Upper lobe of left lung (tissue), 6 donors: Measurements from ENCODE around the gene LRRIQ1. TPM values are rescaled to one million over a fixed set of nuclear protein-coding genes. Genes with fewer than 3 reads are reported as not detected.
A peak's percentile ranks its signal among the peaks of the same experiment; 100 is the strongest.

ENCODE experiments used
- ATAC-seq, 2 donors: fragments of 200-7000 bp; cut with Tn5 transposase; one replicate each; pipeline ENCODE4 v1.9.1; 2022; ENCODE audit warnings: mild to moderate bottlenecking in 2 of 2, moderate library complexity in 2 of 2; ENCODE audit not compliant: low FRiP score in 2 of 2
- DNase-seq, 2 donors: peaks; one replicate each; pipeline ENCODE4 v3.0.0-alpha.2; 2019 to 2020
- H3K27ac ChIP-seq, 4 donors: fragments of 200-600 bp; sonication (generic); one replicate each; pipeline ENCODE4 v1.5.1; 2016 to 2019
- H3K27me3 ChIP-seq, 4 donors: fragments of 200-600 bp; sonication (generic); one replicate each; pipeline ENCODE4 v1.5.1; 2017 to 2019
- H3K36me3 ChIP-seq, 4 donors: fragments of 200-600 bp; sonication (generic); one replicate each; pipeline ENCODE4 v1.5.1; 2016 to 2019
- H3K4me1 ChIP-seq, 4 donors: fragments of 200-600 bp; sonication (generic); one replicate each; pipeline ENCODE4 v1.5.1; 2018 to 2019
- H3K4me3 ChIP-seq, 4 donors: fragments of 200-600 bp; sonication (generic); one replicate each; pipeline ENCODE4 v1.5.1; 2017 to 2019; ENCODE audit warnings: mild to moderate bottlenecking in 2 of 4, moderate library complexity in 1 of 4
- H3K9me3 ChIP-seq, 4 donors: fragments of 200-600 bp; sonication (generic); one replicate each; pipeline ENCODE4 v1.5.1; 2018 to 2019
- CTCF ChIP-seq, 6 experiments: fragments of 450-650 bp in 4 of 6; fragments of 200-600 bp in 2 of 6; sonication (generic) in 2 of 6; IDR thresholded peaks; one replicate each; pipeline ENCODE4 v1.5.1; 2016 to 2019; ENCODE audit warnings: antibody characterized with exemption in 6 of 6
- EP300 ChIP-seq, 4 donors: sonication (generic); formaldehyde crosslinking; IDR thresholded peaks; one replicate each; pipeline ENCODE4 v1.5.1; 2017; ENCODE audit warnings: antibody characterized with exemption in 4 of 4, control low read depth in 2 of 4
- POLR2A ChIP-seq, 4 donors: fragments of 450-650 bp; IDR thresholded peaks; one replicate each; pipeline ENCODE4 v1.5.1; 2016 to 2017; ENCODE audit warnings: antibody characterized with exemption in 4 of 4, mild to moderate bottlenecking in 2 of 4
- POLR2AphosphoS5 ChIP-seq, 2 donors: sonication (generic); formaldehyde crosslinking; IDR thresholded peaks; one replicate each; pipeline ENCODE4 v1.5.1; 2017; ENCODE audit warnings: antibody characterized with exemption in 2 of 2
- whole genome bisulfite sequencing, 2 donors: methylation state at CpG; one replicate each; pipeline ENCODE4 v1.1.5; 2017 to 2018; 5-methylcytosine and 5-hydroxymethylcytosine counted together
- total RNA-seq, 6 donors: library from RNA; depleted of rRNA in 4 of 6; stranded (reverse); fragments of >200 nt in 4 of 6; gene quantifications; one replicate each; pipeline versions ENCODE4 v1.1.0 to v1.2.1, GENCODE V29; 2016 to 2021
- donor health status: DM: no; HTN: no; CAD: no; lungs with moderate emphysema.
- donor health status: DM: no; HTN: yes; CAD: no; lungs with severe emphysema.

LRRIQ1 gene
- total RNA-seq, 6 donors from 2014 or later: 0.54 to 37.7 (median 6.0) TPM

- ATAC-seq (peak in 1 of 2 donors; percentile 60), DNase-seq (peak in 1 of 2 donors; percentile 82)
- no peak within 1 kb of the TSS for H3K27ac ChIP-seq
- no peaks in the 10 kb centered on the region for H3K36me3 ChIP-seq
- WGBS, 2 donors: 9 to 10% methylated on average over 31 to 48 of the region's 49 CpGs
- H3K9me3 ChIP-seq: peaks cover 0 to 3% (median 0%) of the 10 kb centered on the region in 4 donors
- TF ChIP-seq POLR2A (IDR thresholded peaks at IDR 0.05): no peak
- no peak for TF ChIP-seq EP300 (IDR thresholded peaks at IDR 0.05)
- no peak for TF ChIP-seq POLR2AphosphoS5 (IDR thresholded peaks at IDR 0.05)
- TF ChIP-seq CTCF (IDR thresholded peaks at IDR 0.05): no peak
- H3K27me3 ChIP-seq: peaks cover 0 to 45% (median 15%) of the 10 kb centered on the region in 4 donors
- H3K4me1 ChIP-seq: peaks cover 11 to 19% (median 12%) of the 10 kb centered on the region in 4 donors
- H3K4me3 ChIP-seq: peak within 1 kb of the TSS in 3 of 4 donors; percentile 13 to 34 (median 29)
Measured at GRCh38 chr12:85280165-85280983, 244.2 kb downstream of the LRRIQ1 start, which contains the start of gene ALX1. ALX1 (plus strand) TSS chr12:85280220; CDS start chr12:85280262, 42 bp downstream.

- Histone ChIP-seq H3K36me3 (no peaks in the 10 kb centered on the region), H3K4me1 (peaks cover 11 to 19% (median 12%) of the 10 kb centered on the region in 4 donors), H3K9me3 (peaks cover 0 to 3% (median 0%) of the 10 kb centered on the region in 4 donors), H3K4me3 (peak overlapping the region in 2 of 4 donors; percentile 29 to 34), H3K27me3 (peaks cover 0 to 45% (median 15%) of the 10 kb centered on the region in 4 donors), H3K27ac (no peak overlapping the region)
- WGBS, 2 donors: 6 to 11% methylated on average over 15 of the region's 15 CpGs
- DNase-seq: no peak
- ATAC-seq: no peak
- TF ChIP-seq POLR2A (IDR thresholded peaks at IDR 0.05) (no peak), CTCF (IDR thresholded peaks at IDR 0.05) (no peak), POLR2AphosphoS5 (IDR thresholded peaks at IDR 0.05) (no peak), EP300 (IDR thresholded peaks at IDR 0.05) (no peak)
Measured at GRCh38 chr12:85280984-85281630, 245.0 kb downstream of the LRRIQ1 start.

- 10 to 13% methylated on average over 11 of the region's 11 CpGs for WGBS, 2 donors
- H3K27ac ChIP-seq: no peak overlapping the region
- H3K4me1 ChIP-seq: peaks cover 11 to 19% (median 12%) of the 10 kb centered on the region in 4 donors
- H3K36me3 ChIP-seq: no peaks in the 10 kb centered on the region
- TF ChIP-seq POLR2AphosphoS5 (IDR thresholded peaks at IDR 0.05) (no peak), CTCF (IDR thresholded peaks at IDR 0.05) (no peak), EP300 (IDR thresholded peaks at IDR 0.05) (no peak), POLR2A (IDR thresholded peaks at IDR 0.05) (no peak)
- H3K4me3 ChIP-seq: no peak overlapping the region
- peaks cover 0 to 45% (median 15%) of the 10 kb centered on the region in 4 donors for H3K27me3 ChIP-seq
- DNase-seq (no peak), ATAC-seq (no peak)
- H3K9me3 ChIP-seq: peaks cover 0 to 3% (median 0%) of the 10 kb centered on the region in 4 donors
Measured at GRCh38 chr12:85281636-85282312, 245.6 kb downstream of the LRRIQ1 start.

- H3K36me3 ChIP-seq: no peaks in the 10 kb centered on the region
- DNase-seq (no peak), ATAC-seq (no peak)
- peaks cover 0 to 37% (median 11%) of the 10 kb centered on the region in 4 donors for H3K27me3 ChIP-seq
- peaks cover 11 to 19% (median 12%) of the 10 kb centered on the region in 4 donors for H3K4me1 ChIP-seq
- TF ChIP-seq POLR2AphosphoS5 (IDR thresholded peaks at IDR 0.05): no peak
- no peak overlapping the region for H3K4me3 ChIP-seq
- 43 to 50% methylated on average over 6 of the region's 6 CpGs for WGBS, 2 donors
- H3K9me3 ChIP-seq: peaks cover 0 to 3% (median 0%) of the 10 kb centered on the region in 4 donors
- H3K27ac ChIP-seq: no peak overlapping the region
Measured at GRCh38 chr12:85283560-85283959, 247.4 kb downstream of the LRRIQ1 start.

Other genes starting within 250 kb of the LRRIQ1 start
- gene SLC6A15, start 123.6 kb upstream of the LRRIQ1 start, total RNA-seq: under 1 TPM in 3 of 6 donors, not detected in 3; 0.30 to 0.69 (median 0.44) TPM
- gene TSPAN19, start 74 bp upstream of the LRRIQ1 start, total RNA-seq: 10 to 100 TPM in 2 of 6 donors, 1 to 10 TPM in 1, under 1 TPM in 1, not detected in 2; 0.76 to 25.2 (median 12.1) TPM
- gene ALX1, start 243.9 kb downstream of the LRRIQ1 start, total RNA-seq: under 1 TPM in 1 of 6 donors, not detected in 5; 0.89 TPM